HCT116 (cell line): Measurements from ENCODE around the gene PEMT. TPM values are rescaled to one million over a fixed set of nuclear protein-coding genes. Genes with fewer than 3 reads are reported as not detected.

Source experiments
- ATAC-seq: fragments of 200-7000 bp; cut with Tn5 transposase; 2 replicates; pipeline ENCODE4 v1.9.1; 2020; ENCODE audit warnings: mild to moderate bottlenecking, moderate library complexity
- BruUV-seq: library from RNA; stranded (reverse); fragments of 400-500 nt; replicated peaks from 2 replicates; lab custom pipeline; 2021; lab: Mats Ljungman, UMichigan
- CTCF ChIA-PET: fragments of 300-600 bp; sonication (Branson Sonifier 250); formaldehyde crosslinking; loops from one replicate; lab custom pipeline; 2021; ENCODE audit warnings: antibody characterized with exemption; lab: Charles Lee
- POLR2A ChIA-PET: fragments of 300-600, 350-600 bp; sonication (Branson Sonifier 250); formaldehyde crosslinking; loops from one replicate; lab custom pipeline; 2021; ENCODE audit warnings: antibody characterized with exemption; lab: Charles Lee
- RAD21 ChIA-PET, 2 experiments: fragments of 300-600 bp; sonication (Branson Sonifier 250); formaldehyde crosslinking; loops; one replicate each; lab custom pipeline; 2023; ENCODE audit warnings: low total read pairs in 2 of 2; ENCODE audit not compliant: uncharacterized antibody in 2 of 2, unreplicated experiment in 2 of 2, low non-redundant PET in 1 of 2; lab: Charles Lee
- DNase-seq: peaks from one replicate; pipeline ENCODE4 v3.0.0-alpha.2; 2010; ENCODE audit warnings: low read depth, low spot score
- H2AFZ ChIP-seq: fragments of 200-600 bp; shearing (Covaris generic), sonication (generic); 2 replicates; pipeline ENCODE4 v1.6.1; 2017; ENCODE audit warnings: low read depth, mixed run types, mixed read lengths, antibody characterized with exemption, low read length; ENCODE audit not compliant: poor library complexity, severe bottlenecking
- H3K27ac ChIP-seq: 2 replicates; pipeline ENCODE4 v1.5.1; 2012; ENCODE audit warnings: low read depth, low read length
- H3K27me3 ChIP-seq: fragments of 200-600 bp; sonication (generic); 2 replicates; pipeline ENCODE4 v1.6.1; 2016; ENCODE audit warnings: mixed run types, low read length, mixed read lengths; ENCODE audit not compliant: insufficient read depth
- H3K36me3 ChIP-seq, 2 experiments: fragments of 200-500 bp in 1 of 2; fragments of 200-600 bp in 1 of 2; sonication (Bioruptor generic) in 1 of 2; sonication (generic) in 1 of 2; 2 replicates each; pipeline versions ENCODE4 v1.5.1 to v1.6.1; 2014 to 2016; ENCODE audit warnings: low read length in 2 of 2, inconsistent platforms in 1 of 2, mixed read lengths in 1 of 2, mixed run types in 1 of 2; ENCODE audit not compliant: insufficient read depth in 2 of 2, control insufficient read depth in 1 of 2
- H3K4me1 ChIP-seq, 2 experiments: fragments of 200-600 bp in 1 of 2; sonication (generic) in 1 of 2; 2 replicates each; pipeline versions ENCODE4 v1.5.1 to v1.6.1; 2012 to 2017; ENCODE audit warnings: low read length in 2 of 2, inconsistent platforms in 1 of 2, mild to moderate bottlenecking in 1 of 2, mixed read lengths in 1 of 2, mixed run types in 1 of 2, moderate library complexity in 1 of 2; ENCODE audit not compliant: insufficient read depth in 2 of 2, control insufficient read depth in 1 of 2
- H3K4me2 ChIP-seq: fragments of 200-600 bp; sonication (generic); 2 replicates; pipeline ENCODE4 v1.6.1; 2017; ENCODE audit warnings: mixed run types, low read length, mixed read lengths
- H3K4me3 ChIP-seq, 2 experiments: fragments of 200-600 bp in 1 of 2; sonication (generic) in 1 of 2; replicated peaks in 1 of 2; 2 replicates each; pipeline ENCODE4 v1.5.1; 2011 to 2016; ENCODE audit warnings: low read length in 2 of 2, control low read depth in 1 of 2, low read depth in 1 of 2, mild to moderate bottlenecking in 1 of 2, mixed read lengths in 1 of 2, mixed run types in 1 of 2
- H3K79me2 ChIP-seq: fragments of 200-600 bp; sonication (generic); 2 replicates; pipeline ENCODE4 v1.6.1; 2017; ENCODE audit warnings: mild to moderate bottlenecking, mixed run types, low read length, moderate library complexity, mixed read lengths; ENCODE audit not compliant: insufficient read depth
- H3K9ac ChIP-seq: fragments of 200-600 bp; sonication (generic); 2 replicates; pipeline ENCODE4 v1.6.1; 2016; ENCODE audit warnings: low read length, mixed read lengths
- H3K9me2 ChIP-seq: fragments of 200-600 bp; sonication (generic), shearing (Covaris generic); 2 replicates; pipeline ENCODE4 v1.6.1; 2017; ENCODE audit warnings: mixed run types, mild to moderate bottlenecking, moderate library complexity; ENCODE audit not compliant: insufficient read depth
- H3K9me3 ChIP-seq, 2 experiments: fragments of 200-500 bp in 1 of 2; fragments of 200-600 bp in 1 of 2; sonication (Bioruptor generic) in 1 of 2; sonication (generic) in 1 of 2; 2 replicates each; pipeline ENCODE4 v1.6.1; 2014 to 2017; ENCODE audit warnings: low read length in 2 of 2, mixed read lengths in 2 of 2, inconsistent platforms in 1 of 2, low read depth in 1 of 2, mild to moderate bottlenecking in 1 of 2, mixed run types in 1 of 2, moderate library complexity in 1 of 2; ENCODE audit not compliant: control insufficient read depth in 1 of 2, insufficient read depth in 1 of 2
- H4K20me1 ChIP-seq: fragments of 200-600 bp; sonication (generic), shearing (Covaris generic); 2 replicates; pipeline ENCODE4 v1.6.1; 2017; ENCODE audit warnings: mixed run types, mild to moderate bottlenecking, moderate library complexity; ENCODE audit not compliant: insufficient read depth
- EZH2 ChIP-seq: fragments of 200-600 bp; sonication (generic); IDR thresholded peaks from 2 replicates; pipeline ENCODE4 v1.6.1; 2017; ENCODE audit warnings: antibody characterized with exemption, mixed run types
- EZH2phosphoT487 ChIP-seq: fragments of 200-600 bp; IDR thresholded peaks from 2 replicates; pipeline ENCODE4 v1.6.1; 2018; ENCODE audit warnings: antibody characterized with exemption, borderline replicate concordance
- JUND ChIP-seq: IDR thresholded peaks from 2 replicates; pipeline ENCODE4 v1.6.1; 2012
- MAX ChIP-seq: IDR thresholded peaks from 2 replicates; pipeline ENCODE4 v1.6.1; 2012
- POLR2AphosphoS5 ChIP-seq: IDR thresholded peaks from 2 replicates; pipeline ENCODE4 v1.6.1; 2011; ENCODE audit warnings: mild to moderate bottlenecking, low read depth, low read length, moderate library complexity
- TCF7L2 ChIP-seq: IDR thresholded peaks from 2 replicates; pipeline ENCODE4 v1.7.0; 2011; ENCODE audit warnings: borderline replicate concordance, inconsistent platforms; ENCODE audit not compliant: insufficient read depth, insufficient read length; ENCODE audit errors: extremely low read depth
- YY1 ChIP-seq: IDR thresholded peaks from 2 replicates; pipeline ENCODE4 v1.6.1; 2011; ENCODE audit warnings: low read length, low read depth, moderate library complexity, mild to moderate bottlenecking; ENCODE audit not compliant: insufficient replicate concordance; ENCODE audit errors: extremely low read depth
- ZNF274 ChIP-seq: fragments of 200-500 bp; sonication (Bioruptor generic); IDR thresholded peaks from 2 replicates; pipeline ENCODE4 v1.6.1; 2014; ENCODE audit warnings: mild to moderate bottlenecking, low read depth, low read length, inconsistent platforms
- intact Hi-C: fragments of 100-400 bp; cut with micrococcal nuclease; formaldehyde crosslinking; loops from 2 replicates; pipeline ENCODE4 v1.10.0; 2022
- total RNA-seq: library from RNA; stranded (reverse); gene quantifications from one replicate; pipeline ENCODE4 v1.2.1, GENCODE V29; 2021; ENCODE audit not compliant: unreplicated experiment

Gene PEMT
- total RNA-seq, 1 experiment from 2014 or later = 52.1 TPM

- no peaks in the 10 kb centered on the region for H3K27me3 ChIP-seq
- no peak overlapping the region for H2AFZ ChIP-seq
- H3K9me3 ChIP-seq = no peaks in the 10 kb centered on the region
- H4K20me1 ChIP-seq = no peaks in the 10 kb centered on the region
- DNase-seq (no peak), ATAC-seq (no peak)
- H3K9ac ChIP-seq = no peak overlapping the region
- H3K9me2 ChIP-seq = no peaks in the 10 kb centered on the region
- BruUV-seq = no TSS peak
- TF ChIP-seq MAX (no peak), TCF7L2 (no peak), JUND (no peak)
- TF ChIP-seq, all 23 proteins: peak for 0
- ChIA-PET POLR2A (no interaction called here), RAD21 (no interaction called here), CTCF (interaction anchor here (3.3 kb wide), 1 partner anchor 9 kb away, joined by 14 read pairs; the partner anchor contains the start of gene RASD1)
- Histone ChIP-seq H3K36me3 (no peaks in the 10 kb centered on the region), H3K4me3 (no peak overlapping the region), H3K4me1 (peaks cover 0 to 4% of the 10 kb centered on the region in 2 experiments; a peak in 2 of 4 replicates), H3K4me2 (no peak overlapping the region), H3K79me2 (no peaks in the 10 kb centered on the region), H3K27ac (no peak overlapping the region)
- intact Hi-C loops = no loop called here
Measured at GRCh38 chr17:17505151-17505550, 86.4 kb downstream of the PEMT start.

GRCh38 chr17:17504341-17505140, 87.0 kb downstream of the PEMT start:
- RAD21 ChIA-PET = no interaction called here
- no peak for TF ChIP-seq POLR2AphosphoS5
- TF ChIP-seq EZH2 = no peak
- no peak for TF ChIP-seq TCF7L2
- TF ChIP-seq YY1 = no peak
- no peak for TF ChIP-seq ZNF274
- no peak for TF ChIP-seq EZH2phosphoT487
- H3K27ac ChIP-seq = no peak overlapping the region
- intact Hi-C loops = no loop called here
- no peak overlapping the region for H3K9ac ChIP-seq
- no peak overlapping the region for H3K4me2 ChIP-seq
- H3K9me2 ChIP-seq = no peaks in the 10 kb centered on the region
- no peaks in the 10 kb centered on the region for H3K79me2 ChIP-seq
- H3K4me3 ChIP-seq = no peak overlapping the region
- no peaks in the 10 kb centered on the region for H4K20me1 ChIP-seq
- H3K36me3 ChIP-seq = no peaks in the 10 kb centered on the region
- DNase-seq (no peak), ATAC-seq (no peak)
- no peaks in the 10 kb centered on the region for H3K27me3 ChIP-seq
- H3K9me3 ChIP-seq = no peaks in the 10 kb centered on the region
- POLR2A ChIA-PET = no interaction called here
- BruUV-seq = no TSS peak
- no peak overlapping the region for H2AFZ ChIP-seq
- H3K4me1 ChIP-seq = no peaks in the 10 kb centered on the region
- CTCF ChIA-PET = interaction anchor here (3.3 kb wide), 1 partner anchor 8 kb away, joined by 14 read pairs; the partner anchor contains the start of gene RASD1
